Cardiac muscle cell (in vitro differentiated cells and primary cell): ENCODE measurements around the gene SAMD3. TPM values are rescaled to one million over a fixed set of nuclear protein-coding genes. Genes with fewer than 3 reads are reported as not detected.
"Not testable (repeated sequence)": the region's sequence is repeated elsewhere in the genome, so short reads cannot be mapped to it uniquely, and the experiment has no call there.

Experiments used
- DNase-seq, 2 donors: peaks; one replicate each; pipeline versions ENCODE4 v3.0.0 to v3.0.0-alpha.2; 2010 to 2017; ENCODE audit warnings: low read depth in 1 of 2, low spot score in 1 of 2
- H3K27ac ChIP-seq: fragments of 200-600 bp; sonication (generic); 2 replicates; pipeline ENCODE4 v1.5.1; 2016
- H3K27me3 ChIP-seq: fragments of 200-600 bp; sonication (generic); 2 replicates; pipeline ENCODE4 v1.6.0; 2016; ENCODE audit warnings: control low read depth
- H3K36me3 ChIP-seq: fragments of 200-600 bp; sonication (generic); 2 replicates; pipeline ENCODE4 v1.5.1; 2016; ENCODE audit warnings: control low read depth
- H3K4me1 ChIP-seq: fragments of 200-600 bp; sonication (generic); 2 replicates; pipeline ENCODE4 v1.8.1; 2017; ENCODE audit warnings: low read depth, mild to moderate bottlenecking, mixed run types
- H3K4me3 ChIP-seq: fragments of 200-600 bp; sonication (generic); 2 replicates; pipeline ENCODE4 v1.5.1; 2016; ENCODE audit warnings: mild to moderate bottlenecking
- H3K9me3 ChIP-seq: fragments of 200-600 bp; sonication (generic); 2 replicates; pipeline ENCODE4 v1.5.1; 2017; ENCODE audit warnings: low read depth, mild to moderate bottlenecking, control low read depth
- polyA plus RNA-seq: library from polyadenylated mRNA; unstranded; fragments of >200 nt; fragmentation: Nextera tagmentation; extraction: Ambion mirVana; gene quantifications from 2 replicates; pipeline ENCODE4 v1.2.1, GENCODE V29; 2016
- total RNA-seq: library from RNA; depleted of rRNA; stranded (reverse); fragments of >200 nt; gene quantifications from 2 replicates; pipeline ENCODE4 v1.2.3, GENCODE V29; 2016
- TF ChIP-seq, protein P1 (sequence below): IDR thresholded peaks from 2 replicates; pipeline ENCODE4 v1.5.1; 2012; ENCODE audit warnings: low read depth, mild to moderate bottlenecking, low read length

The SAMD3 gene
- total and polyA plus RNA-seq, 2 experiments from 2014 or later = not detected

DNA sequence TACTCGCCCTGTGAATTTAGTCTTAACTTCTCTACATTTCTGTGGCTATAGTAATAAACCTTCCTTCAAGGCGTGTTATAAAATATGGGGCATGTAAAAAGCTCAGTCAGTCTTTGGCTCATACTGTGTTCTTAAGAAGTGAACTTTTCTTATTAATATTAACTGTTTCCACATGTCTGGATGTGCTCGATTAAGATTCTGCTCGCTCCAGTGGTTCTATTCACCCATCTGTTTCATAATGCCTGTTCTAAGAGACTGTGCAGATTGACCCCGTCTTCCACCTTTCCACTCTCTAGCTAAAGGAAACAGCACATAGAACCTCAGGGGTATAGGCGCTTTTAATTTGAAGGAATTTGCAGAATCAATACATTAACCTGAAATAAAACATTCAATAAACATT, 104.5 kb downstream of the SAMD3 start:
- H3K4me3 ChIP-seq = no peak overlapping the region
- H3K27me3 ChIP-seq = no peaks in the 10 kb centered on the region
- no peak overlapping the region for H3K27ac ChIP-seq
- no peaks in the 10 kb centered on the region for H3K4me1 ChIP-seq
- no peaks in the 10 kb centered on the region for H3K9me3 ChIP-seq
- H3K36me3 ChIP-seq = no peaks in the 10 kb centered on the region
- TF ChIP-seq, protein P1, sequence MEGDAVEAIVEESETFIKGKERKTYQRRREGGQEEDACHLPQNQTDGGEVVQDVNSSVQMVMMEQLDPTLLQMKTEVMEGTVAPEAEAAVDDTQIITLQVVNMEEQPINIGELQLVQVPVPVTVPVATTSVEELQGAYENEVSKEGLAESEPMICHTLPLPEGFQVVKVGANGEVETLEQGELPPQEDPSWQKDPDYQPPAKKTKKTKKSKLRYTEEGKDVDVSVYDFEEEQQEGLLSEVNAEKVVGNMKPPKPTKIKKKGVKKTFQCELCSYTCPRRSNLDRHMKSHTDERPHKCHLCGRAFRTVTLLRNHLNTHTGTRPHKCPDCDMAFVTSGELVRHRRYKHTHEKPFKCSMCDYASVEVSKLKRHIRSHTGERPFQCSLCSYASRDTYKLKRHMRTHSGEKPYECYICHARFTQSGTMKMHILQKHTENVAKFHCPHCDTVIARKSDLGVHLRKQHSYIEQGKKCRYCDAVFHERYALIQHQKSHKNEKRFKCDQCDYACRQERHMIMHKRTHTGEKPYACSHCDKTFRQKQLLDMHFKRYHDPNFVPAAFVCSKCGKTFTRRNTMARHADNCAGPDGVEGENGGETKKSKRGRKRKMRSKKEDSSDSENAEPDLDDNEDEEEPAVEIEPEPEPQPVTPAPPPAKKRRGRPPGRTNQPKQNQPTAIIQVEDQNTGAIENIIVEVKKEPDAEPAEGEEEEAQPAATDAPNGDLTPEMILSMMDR = no peak
- no peak for DNase-seq

DNA sequence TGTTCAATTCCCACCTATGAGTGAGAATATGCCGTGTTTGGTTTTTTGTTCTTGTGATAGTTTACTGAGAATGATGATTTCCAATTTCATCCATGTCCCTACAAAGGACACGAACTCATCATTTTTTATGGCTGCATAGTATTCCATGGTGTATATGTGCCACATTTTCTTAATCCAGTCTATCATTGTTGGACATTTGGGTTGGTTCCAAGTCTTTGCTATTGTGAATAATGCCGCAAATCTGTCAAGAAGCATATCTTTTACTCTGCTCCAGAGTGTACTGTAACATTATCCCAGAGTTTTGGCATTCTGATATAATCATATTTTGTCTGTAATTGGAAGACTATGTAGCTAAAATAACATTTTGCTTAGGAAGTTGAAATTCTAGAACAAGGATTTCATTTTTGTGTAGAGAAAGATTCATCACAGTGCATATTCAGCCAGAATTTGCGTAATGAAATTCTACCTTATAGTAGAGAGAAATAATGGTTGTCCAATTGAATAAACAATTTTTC, 105.5 kb downstream of the SAMD3 start:
- H3K27ac ChIP-seq = not testable (repeated sequence)

DNA sequence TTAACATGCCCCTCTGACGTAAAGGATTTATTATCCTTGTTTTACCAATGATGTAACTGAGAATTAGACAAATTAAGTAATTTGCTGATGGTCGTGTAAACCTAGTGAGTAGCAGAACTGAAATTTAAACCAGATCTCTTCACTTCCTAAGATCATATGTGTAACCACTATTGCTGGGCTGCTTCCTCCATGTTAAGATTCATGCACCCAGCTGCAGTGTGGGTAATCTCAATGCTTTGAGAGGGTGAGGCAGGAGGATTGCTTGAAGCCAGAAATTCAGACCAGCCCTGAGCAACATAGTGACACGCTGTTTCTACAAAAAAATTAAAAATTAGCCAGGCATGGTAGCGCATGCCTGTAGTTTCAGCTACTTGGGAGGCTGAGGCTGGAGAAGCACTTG, 106.5 kb downstream of the SAMD3 start:
- no peak overlapping the region for H3K27ac ChIP-seq
- H3K4me1 ChIP-seq = no peaks in the 10 kb centered on the region
- no peak for DNase-seq
- no peak overlapping the region for H3K4me3 ChIP-seq
- no peaks in the 10 kb centered on the region for H3K27me3 ChIP-seq
- TF ChIP-seq, protein P1 = no peak
- H3K9me3 ChIP-seq = no peaks in the 10 kb centered on the region
- no peaks in the 10 kb centered on the region for H3K36me3 ChIP-seq

More for the DNA sequence above, 105.5 kb downstream of the SAMD3 start:
- not testable (repeated sequence) for H3K27me3 ChIP-seq, H3K9me3 ChIP-seq, H3K4me1 ChIP-seq, DNase-seq, H3K4me3 ChIP-seq, H3K36me3 ChIP-seq

DNA sequence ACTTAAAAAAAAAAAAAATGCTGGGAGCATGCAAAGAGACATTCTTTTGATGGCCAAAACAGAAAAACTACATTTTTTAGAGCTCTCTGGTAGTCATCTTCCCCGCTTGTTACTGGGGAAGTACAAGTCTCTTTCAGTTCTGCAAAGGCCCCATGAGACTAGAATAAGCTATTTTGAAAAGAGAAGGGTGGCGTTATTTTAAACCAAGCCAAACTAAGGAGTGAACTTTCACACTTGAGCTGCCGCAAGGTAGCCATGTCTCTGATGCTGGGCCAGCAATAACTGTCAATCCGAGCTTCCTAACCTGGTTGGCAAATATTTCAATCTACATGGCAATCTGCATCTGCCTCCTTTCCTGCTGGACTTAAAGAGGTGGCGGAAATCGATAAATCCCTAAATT, 107.7 kb downstream of the SAMD3 start:
- Histone ChIP-seq H3K27ac (no peak overlapping the region), H3K4me1 (no peaks in the 10 kb centered on the region), H3K36me3 (no peaks in the 10 kb centered on the region), H3K9me3 (no peaks in the 10 kb centered on the region), H3K27me3 (no peaks in the 10 kb centered on the region), H3K4me3 (no peak overlapping the region)
- TF ChIP-seq, protein P1 = no peak
- no peak for DNase-seq

DNA sequence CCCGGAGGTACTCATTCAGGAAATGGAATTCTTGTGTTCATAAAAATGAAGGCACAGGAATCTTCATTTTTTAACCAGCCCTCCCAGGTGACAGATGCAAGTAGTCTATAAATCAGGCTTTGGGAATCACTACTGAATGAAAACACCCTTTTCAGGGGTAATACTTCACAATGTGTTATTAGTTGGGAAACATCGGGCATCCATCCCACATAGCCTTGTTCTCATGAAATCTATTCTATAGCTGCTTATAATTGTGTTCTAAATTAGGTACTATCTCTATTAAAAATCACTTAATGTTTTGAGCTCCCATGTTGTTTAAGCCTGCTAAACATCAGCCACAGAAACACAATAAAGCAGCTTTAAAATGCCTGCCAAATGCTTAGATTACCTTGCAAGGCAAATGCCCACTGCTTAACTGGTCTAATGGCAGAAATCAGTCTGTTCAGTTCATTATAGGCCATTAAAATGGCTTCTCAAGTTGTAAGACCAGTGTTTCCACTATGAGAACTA, 109.5 kb downstream of the SAMD3 start:
- DNase-seq = no peak
- H3K4me3 ChIP-seq = no peak overlapping the region
- no peak overlapping the region for H3K27ac ChIP-seq
- H3K27me3 ChIP-seq = no peaks in the 10 kb centered on the region
- TF ChIP-seq, protein P1 = no peak
- no peaks in the 10 kb centered on the region for H3K9me3 ChIP-seq
- no peaks in the 10 kb centered on the region for H3K4me1 ChIP-seq
- no peaks in the 10 kb centered on the region for H3K36me3 ChIP-seq

DNA sequence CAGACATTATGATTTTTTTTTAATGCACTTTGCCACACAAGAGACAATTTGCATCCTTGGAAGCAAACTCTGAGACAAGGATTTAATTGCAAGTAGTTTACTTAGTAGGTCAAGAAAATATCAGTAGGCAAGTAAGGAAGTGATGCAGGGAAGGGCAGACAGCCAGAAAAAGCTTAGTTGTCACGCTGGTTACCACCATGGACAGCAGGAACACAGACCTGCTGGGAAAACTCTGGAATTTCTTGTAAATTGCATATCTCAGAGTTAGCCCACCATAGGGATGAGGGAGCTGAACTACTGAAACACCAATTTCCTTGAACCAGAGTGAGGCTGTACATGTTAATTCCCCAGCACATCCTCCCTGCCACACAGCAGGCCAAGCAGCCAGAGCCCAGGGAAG, 111.7 kb downstream of the SAMD3 start:
- no peaks in the 10 kb centered on the region for H3K4me1 ChIP-seq
- no peaks in the 10 kb centered on the region for H3K9me3 ChIP-seq
- no peaks in the 10 kb centered on the region for H3K36me3 ChIP-seq
- H3K27ac ChIP-seq = no peak overlapping the region
- no peak overlapping the region for H3K4me3 ChIP-seq
- TF ChIP-seq, protein P1 = no peak
- DNase-seq = peak in 1 of 2 donors; percentile 2
- H3K27me3 ChIP-seq = no peaks in the 10 kb centered on the region
